HepG2 (cell line): ENCODE measurements around the gene TMEM127. TPM values are rescaled to one million over a fixed set of nuclear protein-coding genes. Genes with fewer than 3 reads are reported as not detected.

Experiments used
- DNMT1 ChIP-seq: sonication (generic); formaldehyde crosslinking; IDR thresholded peaks from 2 replicates; pipeline ENCODE4 v1.5.1; 2020; ENCODE audit warnings: mild to moderate bottlenecking, missing genetic modification reagents
- EEA1 ChIP-seq: sonication (generic); formaldehyde crosslinking; IDR thresholded peaks from 2 replicates; pipeline ENCODE4 v1.5.1; 2020; ENCODE audit warnings: mild to moderate bottlenecking, missing genetic modification reagents, borderline replicate concordance
- KLF16 ChIP-seq, 2 experiments: sonication (generic) in 1 of 2; formaldehyde crosslinking in 1 of 2; IDR thresholded peaks; 2 replicates each; pipeline versions ENCODE4 v1.6.1 to v1.8.0; 2016 to 2023; ENCODE audit warnings: missing genetic modification reagents in 2 of 2, missing compliant biosample characterization in 1 of 2
- MTA3 ChIP-seq: sonication (generic); formaldehyde crosslinking; IDR thresholded peaks from 2 replicates; pipeline ENCODE4 v1.4.0; 2020; ENCODE audit warnings: missing genetic modification reagents
- PHF8 ChIP-seq: sonication (generic); formaldehyde crosslinking; IDR thresholded peaks from 2 replicates; pipeline ENCODE4 v1.5.0; 2020; ENCODE audit warnings: missing genetic modification reagents
- PTBP1 ChIP-seq: fragments of 200-400 bp; formaldehyde crosslinking; IDR thresholded peaks from 2 replicates; pipeline ENCODE4 v1.6.1; 2018; ENCODE audit warnings: low read length, low read depth; ENCODE audit not compliant: poor library complexity, severe bottlenecking
- REPIN1 ChIP-seq: sonication (generic); formaldehyde crosslinking; IDR thresholded peaks from 2 replicates; pipeline ENCODE4 v1.8.0; 2022; ENCODE audit warnings: missing genetic modification reagents, low read depth, mild to moderate bottlenecking, borderline replicate concordance
- SALL1 ChIP-seq: sonication (generic); formaldehyde crosslinking; IDR thresholded peaks from 2 replicates; pipeline ENCODE4 v1.8.0; 2022; ENCODE audit warnings: mild to moderate bottlenecking, missing genetic modification reagents
- ZBTB40 ChIP-seq, 2 experiments: fragments of 450-650 bp in 1 of 2; sonication (generic) in 1 of 2; formaldehyde crosslinking in 1 of 2; IDR thresholded peaks; 2 replicates each; pipeline versions ENCODE4 v1.6.1 to v1.8.0; 2016 to 2022; ENCODE audit warnings: antibody characterized with exemption in 1 of 2, mild to moderate bottlenecking in 1 of 2, missing genetic modification reagents in 1 of 2
- ZNF274 ChIP-seq: sonication (generic); formaldehyde crosslinking; IDR thresholded peaks from 2 replicates; pipeline ENCODE4 v1.5.1; 2020; ENCODE audit warnings: mild to moderate bottlenecking, missing genetic modification reagents
- ZNF546 ChIP-seq: sonication (generic); formaldehyde crosslinking; conservative IDR thresholded peaks from 2 replicates; pipeline ENCODE4 v1.8.1; 2023; ENCODE audit warnings: mild to moderate bottlenecking, missing genetic modification reagents
- ZNF605 ChIP-seq: sonication (generic); formaldehyde crosslinking; IDR thresholded peaks from 2 replicates; pipeline ENCODE4 v1.8.0; 2022; ENCODE audit warnings: mild to moderate bottlenecking, missing genetic modification reagents
- polyA plus RNA-seq, 8 experiments: library from polyadenylated mRNA; depleted of rRNA in 3 of 8; stranded (reverse) in 7 of 8; unstranded in 1 of 8; fragments of >200 nt; fragmentation: Illumina TruSeq in 4 of 8; extraction: Trizol in 4 of 8; gene quantifications; 2 replicates each; pipeline versions ENCODE4 v1.2.1 to v1.2.3, GENCODE V29; 2011 to 2016; ENCODE audit warnings: low read depth in 4 of 8, missing spikeins in 1 of 8, mixed read lengths in 1 of 8; ENCODE audit not compliant: insufficient read depth in 1 of 8
- total RNA-seq, 5 experiments: library from RNA; depleted of rRNA; stranded (reverse); fragments of >200 nt; fragmentation: Illumina TruSeq; extraction: Trizol; gene quantifications; 2 replicates each; pipeline ENCODE4 v1.2.3, GENCODE V29; 2016; ENCODE audit warnings: low read depth in 1 of 5
- TF ChIP-seq, protein P1 (sequence below): sonication (generic); formaldehyde crosslinking; IDR thresholded peaks from 2 replicates; pipeline ENCODE4 v1.4.0; 2020; ENCODE audit warnings: missing genetic modification reagents, low read depth, mild to moderate bottlenecking, borderline replicate concordance
- TF ChIP-seq, protein P2 (sequence below): fragments of 450-650 bp; IDR thresholded peaks from 2 replicates; pipeline ENCODE4 v1.6.1; 2016

TMEM127 gene
- total and polyA plus RNA-seq, 2 of the 13 experiments (the other 11 are each of a cell fraction or from before 2014, with no cell fraction given) = 21.5 to 33.9 TPM

GRCh38 chr2:96305091-96305978, 39.5 kb upstream of the TMEM127 start, which contains the start of gene SNRNP200 (continued):
- TF ChIP-seq, protein P1, sequence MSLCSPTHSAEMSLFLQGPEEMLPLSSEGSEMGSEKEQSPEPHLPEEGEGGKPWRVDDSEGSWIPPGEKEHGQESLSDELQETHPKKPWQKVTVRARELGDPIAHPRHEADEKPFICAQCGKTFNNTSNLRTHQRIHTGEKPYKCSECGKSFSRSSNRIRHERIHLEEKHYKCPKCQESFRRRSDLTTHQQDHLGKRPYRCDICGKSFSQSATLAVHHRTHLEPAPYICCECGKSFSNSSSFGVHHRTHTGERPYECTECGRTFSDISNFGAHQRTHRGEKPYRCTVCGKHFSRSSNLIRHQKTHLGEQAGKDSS (CRISPR knock-in tag) = peak; percentile 97; the same call in 1 of the 2 replicates
- no peak for TF ChIP-seq MTA3
- TF ChIP-seq, protein P2, sequence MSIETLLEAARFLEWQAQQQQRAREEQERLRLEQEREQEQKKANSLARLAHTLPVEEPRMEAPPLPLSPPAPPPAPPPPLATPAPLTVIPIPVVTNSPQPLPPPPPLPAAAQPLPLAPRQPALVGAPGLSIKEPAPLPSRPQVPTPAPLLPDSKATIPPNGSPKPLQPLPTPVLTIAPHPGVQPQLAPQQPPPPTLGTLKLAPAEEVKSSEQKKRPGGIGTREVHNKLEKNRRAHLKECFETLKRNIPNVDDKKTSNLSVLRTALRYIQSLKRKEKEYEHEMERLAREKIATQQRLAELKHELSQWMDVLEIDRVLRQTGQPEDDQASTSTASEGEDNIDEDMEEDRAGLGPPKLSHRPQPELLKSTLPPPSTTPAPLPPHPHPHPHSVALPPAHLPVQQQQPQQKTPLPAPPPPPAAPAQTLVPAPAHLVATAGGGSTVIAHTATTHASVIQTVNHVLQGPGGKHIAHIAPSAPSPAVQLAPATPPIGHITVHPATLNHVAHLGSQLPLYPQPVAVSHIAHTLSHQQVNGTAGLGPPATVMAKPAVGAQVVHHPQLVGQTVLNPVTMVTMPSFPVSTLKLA = peak; percentile 67
- peak; percentile 96 for TF ChIP-seq PHF8
- peak in 1 of 2 experiments; percentile 96; a peak in 2 of 4 replicates for TF ChIP-seq KLF16 (CRISPR knock-in tag; IDR thresholded peaks at IDR 0.05)
- peak; percentile 94 for TF ChIP-seq ZBTB40 (IDR thresholded peaks at IDR 0.05)
- peak; percentile 91 for TF ChIP-seq ZBTB40 (CRISPR knock-in tag; IDR thresholded peaks at IDR 0.05)
- peak; percentile 57; the same call in 1 of the 2 replicates for TF ChIP-seq REPIN1
- peak; percentile 94 for TF ChIP-seq SALL1
- peak; percentile 95 for TF ChIP-seq ZNF274 (CRISPR knock-in tag)
- TF ChIP-seq EEA1 = peak; percentile 96
- peak; percentile 44 for TF ChIP-seq PTBP1
- TF ChIP-seq ZNF546 = peak; percentile 79; the same call in 1 of the 2 replicates
- TF ChIP-seq ZNF605 = peak; percentile 62; the same call in 1 of the 2 replicates
- TF ChIP-seq DNMT1 (CRISPR knock-in tag) = peak; percentile 98; the same call in 1 of the 2 replicates
